HG02885 (cell line): ENCODE results near the gene ACSM6.
A peak's percentile ranks its signal among the peaks of the same experiment; 100 is the strongest.

Experiments used
- ATAC-seq: cut with Tn5 transposase; IDR thresholded peaks from one replicate; pipeline ENCODE4 v1.9.1; 2021; ENCODE audit warnings: mild to moderate bottlenecking; ENCODE audit not compliant: unreplicated experiment, poor library complexity

Gene ACSM6

GRCh38 chr10:95264227-95265051 is 70.4 kb downstream of the ACSM6 start:
- no peak for ATAC-seq

GRCh38 chr10:95265572-95265971 is 71.5 kb downstream of the ACSM6 start:
- ATAC-seq: no peak

GRCh38 chr10:95266674-95267095 is 72.6 kb downstream of the ACSM6 start:
- ATAC-seq: peak; percentile 94

DNA sequence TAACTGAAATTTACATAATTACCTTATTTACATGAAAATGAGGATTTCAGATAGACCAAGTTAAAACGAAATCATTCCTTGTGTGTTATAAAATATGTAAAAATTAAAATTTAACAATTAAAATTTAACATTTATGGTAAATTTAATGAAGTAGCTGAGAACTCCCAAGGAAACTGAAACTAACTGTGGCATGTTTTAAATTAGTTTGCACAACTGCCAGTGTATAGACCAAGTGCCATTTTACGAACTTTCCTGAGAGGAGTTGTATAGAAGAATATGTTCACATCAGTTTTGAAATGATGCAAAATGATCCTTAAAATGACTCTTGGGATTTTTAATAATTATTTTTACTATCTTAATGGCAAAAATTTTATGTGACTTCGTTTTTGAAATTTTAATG is 73.2 kb downstream of the ACSM6 start:
- ATAC-seq: no peak

DNA sequence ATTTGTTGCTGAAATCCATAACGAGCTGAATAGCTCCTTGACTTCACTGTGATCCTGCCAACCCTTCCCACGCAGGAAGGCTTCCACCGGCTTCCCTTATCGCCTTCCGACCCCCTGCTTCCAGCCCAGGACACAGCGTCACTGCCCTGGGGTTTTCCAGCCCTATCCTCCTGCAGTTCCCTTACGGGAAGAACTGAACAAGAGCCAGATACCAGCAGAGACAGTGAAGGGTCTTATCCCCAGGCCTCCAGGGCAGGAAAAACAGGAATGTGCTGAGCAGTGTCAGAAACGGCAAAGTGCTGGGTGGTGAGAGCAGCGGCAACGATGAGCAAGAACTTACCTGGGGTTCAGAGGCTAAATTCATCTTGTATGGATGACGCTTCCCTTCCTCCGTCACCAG is 74.4 kb downstream of the ACSM6 start:
- no peak for ATAC-seq

GRCh38 chr10:95273393-95274312 is 79.6 kb downstream of the ACSM6 start:
- ATAC-seq: no peak

DNA sequence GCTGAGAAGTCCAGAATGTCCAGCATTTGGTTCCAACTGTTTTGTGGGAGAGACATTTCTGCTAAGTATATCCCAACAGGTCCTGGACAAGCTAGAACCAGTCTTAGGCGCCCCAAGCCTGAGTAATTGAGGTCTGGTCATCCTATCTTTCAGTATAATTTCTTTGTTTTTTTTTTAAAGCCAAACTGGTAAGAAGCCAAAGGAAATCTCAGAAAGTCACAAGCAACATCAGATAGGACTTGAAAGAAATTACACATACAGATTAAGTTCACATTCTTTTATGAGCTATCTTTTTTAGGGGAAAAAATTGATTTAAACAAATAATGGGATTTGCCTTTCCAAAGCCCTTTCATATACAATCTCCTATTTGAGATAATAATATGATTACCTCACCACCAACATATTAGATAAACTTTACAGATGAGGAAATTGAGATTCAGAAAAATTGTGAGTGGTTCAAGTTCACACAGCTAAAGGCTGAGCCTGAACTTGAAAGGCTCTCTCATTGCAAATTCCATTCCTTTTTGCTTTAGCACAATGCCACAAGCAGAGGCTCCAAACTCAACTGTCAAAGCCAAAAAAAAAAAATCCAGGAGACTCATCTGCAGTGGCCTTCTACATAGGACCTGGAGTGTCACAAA is 81.8 kb downstream of the ACSM6 start:
- ATAC-seq: no peak

DNA sequence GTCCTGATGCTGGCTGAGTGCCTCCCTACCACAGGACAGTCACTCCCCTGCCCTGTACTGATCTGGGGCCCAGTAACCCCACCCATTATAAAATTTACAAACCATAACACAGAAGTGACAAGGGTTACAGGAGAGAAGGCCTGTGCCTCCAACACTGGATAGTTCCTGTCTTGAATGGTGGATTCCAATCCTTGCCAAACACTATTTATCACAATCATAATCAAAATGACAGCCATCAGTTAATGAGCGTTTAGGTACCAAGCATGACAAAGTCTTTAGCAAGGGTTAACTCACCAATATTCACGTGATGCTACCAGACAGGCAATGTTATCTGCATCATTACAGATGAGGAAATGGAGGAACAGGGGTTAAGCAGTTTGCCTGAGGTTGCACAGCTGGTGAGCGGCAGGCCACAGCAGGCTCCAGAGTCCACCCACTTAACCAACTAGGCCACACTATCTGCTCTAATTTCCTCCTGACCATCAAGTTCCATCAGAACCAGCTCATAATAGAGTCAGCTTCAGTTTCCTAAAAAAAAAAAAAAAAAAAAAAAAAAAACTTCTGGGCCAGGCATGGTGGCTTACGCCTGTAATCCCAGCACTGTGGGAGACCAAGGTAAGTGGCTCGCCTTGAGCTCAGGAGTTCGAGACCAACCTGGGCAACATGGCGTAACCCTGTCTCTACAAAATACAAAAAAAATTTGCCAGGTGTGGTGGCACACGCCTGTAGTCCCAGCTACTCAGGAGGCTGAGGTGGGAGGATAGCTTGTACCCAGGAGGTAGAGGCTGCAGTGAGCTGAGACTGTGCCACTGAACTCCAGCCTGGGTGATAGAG is 82.5 kb downstream of the ACSM6 start:
- no peak for ATAC-seq

- ATAC-seq: no peak
Observed at GRCh38 chr10:95277201-95277570, 83.1 kb downstream of the ACSM6 start.

DNA sequence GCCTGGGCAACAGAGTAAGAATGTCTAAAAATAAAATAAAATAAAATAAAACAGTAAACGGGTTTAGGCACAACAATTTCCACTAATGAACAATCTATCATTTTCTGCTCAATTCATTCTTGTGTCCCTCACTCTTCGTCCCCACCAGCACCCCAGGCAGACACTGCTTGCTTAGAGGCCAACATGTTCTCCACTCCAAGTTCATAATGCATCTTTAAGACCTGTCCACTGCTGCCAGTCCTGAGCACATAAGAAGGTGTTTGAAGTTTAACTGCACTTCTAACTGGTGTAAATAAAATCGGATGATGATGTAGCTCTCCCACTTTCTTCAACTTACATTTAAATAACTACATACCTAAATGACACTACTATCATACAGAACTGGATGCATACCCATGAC is 83.6 kb downstream of the ACSM6 start:
- no peak for ATAC-seq
